ENCODE results near the gene SP3.

DNA sequence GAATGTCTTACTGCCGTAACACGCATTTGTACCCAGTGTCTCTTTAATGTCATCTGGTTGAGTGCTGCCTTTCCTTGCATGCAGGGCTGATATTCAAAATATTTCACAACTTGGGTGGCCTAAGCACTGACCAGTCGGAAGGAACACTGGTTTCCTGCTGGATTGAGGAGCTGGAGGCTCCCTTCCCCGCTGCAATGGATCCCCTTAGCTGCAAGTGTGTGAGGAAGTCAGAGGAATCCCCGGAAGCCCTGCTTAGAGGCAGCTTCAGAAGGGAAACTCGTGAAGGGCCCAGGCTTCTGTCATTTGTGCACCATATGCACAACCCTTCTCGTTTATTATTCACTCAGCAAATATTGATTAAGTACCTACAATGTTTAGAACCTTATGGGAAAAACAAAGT is 33.2 kb upstream of the SP3 start:
- TF ChIP-seq, protein P1, sequence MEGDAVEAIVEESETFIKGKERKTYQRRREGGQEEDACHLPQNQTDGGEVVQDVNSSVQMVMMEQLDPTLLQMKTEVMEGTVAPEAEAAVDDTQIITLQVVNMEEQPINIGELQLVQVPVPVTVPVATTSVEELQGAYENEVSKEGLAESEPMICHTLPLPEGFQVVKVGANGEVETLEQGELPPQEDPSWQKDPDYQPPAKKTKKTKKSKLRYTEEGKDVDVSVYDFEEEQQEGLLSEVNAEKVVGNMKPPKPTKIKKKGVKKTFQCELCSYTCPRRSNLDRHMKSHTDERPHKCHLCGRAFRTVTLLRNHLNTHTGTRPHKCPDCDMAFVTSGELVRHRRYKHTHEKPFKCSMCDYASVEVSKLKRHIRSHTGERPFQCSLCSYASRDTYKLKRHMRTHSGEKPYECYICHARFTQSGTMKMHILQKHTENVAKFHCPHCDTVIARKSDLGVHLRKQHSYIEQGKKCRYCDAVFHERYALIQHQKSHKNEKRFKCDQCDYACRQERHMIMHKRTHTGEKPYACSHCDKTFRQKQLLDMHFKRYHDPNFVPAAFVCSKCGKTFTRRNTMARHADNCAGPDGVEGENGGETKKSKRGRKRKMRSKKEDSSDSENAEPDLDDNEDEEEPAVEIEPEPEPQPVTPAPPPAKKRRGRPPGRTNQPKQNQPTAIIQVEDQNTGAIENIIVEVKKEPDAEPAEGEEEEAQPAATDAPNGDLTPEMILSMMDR (IDR thresholded peaks at IDR 0.05) = no peak
- TF ChIP-seq EP300 (IDR thresholded peaks at IDR 0.05; ENCODE audit: low read depth) = no peak

Measured in transverse colon (tissue), 3 donors.